Skeletal muscle satellite cell (primary cell): Measurements from ENCODE around the gene PROX2. TPM values are rescaled to one million over a fixed set of nuclear protein-coding genes. Genes with fewer than 3 reads are reported as not detected.

Source experiments
- H3K27me3 ChIP-seq: 2 replicates; pipeline ENCODE4 v1.7.0; 2013; ENCODE audit warnings: low read length; ENCODE audit not compliant: control insufficient read depth, insufficient read depth
- H3K36me3 ChIP-seq: 2 replicates; pipeline ENCODE4 v1.7.0; 2013; ENCODE audit warnings: mild to moderate bottlenecking, control low read depth, low read length; ENCODE audit not compliant: insufficient read depth
- H3K4me1 ChIP-seq: 2 replicates; pipeline ENCODE4 v1.7.0; 2013; ENCODE audit warnings: low read length; ENCODE audit not compliant: control insufficient read depth, insufficient read depth
- H3K4me2 ChIP-seq: 2 replicates; pipeline ENCODE4 v1.7.0; 2013; ENCODE audit warnings: mild to moderate bottlenecking, low read length
- H3K4me3 ChIP-seq: 2 replicates; pipeline ENCODE4 v1.7.0; 2013; ENCODE audit warnings: low read length
- H3K9ac ChIP-seq: 2 replicates; pipeline ENCODE4 v1.7.0; 2013; ENCODE audit warnings: mild to moderate bottlenecking, low read depth, low read length, moderate library complexity
- H3K9me3 ChIP-seq: replicated peaks from 2 replicates; pipeline ENCODE4 v1.7.0; 2013; ENCODE audit warnings: mild to moderate bottlenecking, control low read depth, low read length
- total RNA-seq: library from RNA; depleted of rRNA; stranded (reverse); fragments of >200 nt; gene quantifications from 2 replicates; pipeline ENCODE4 v1.2.3, GENCODE V29; 2012; rRNA removed

PROX2 gene
- not detected in 2 replicates for total RNA-seq

- Histone ChIP-seq H3K27me3 (peaks cover 11% of the 10 kb centered on the region), H3K9ac (no peak within 1 kb of the TSS), H3K4me2 (no peak within 1 kb of the TSS), H3K36me3 (no peaks in the 10 kb centered on the region), H3K4me3 (no peak within 1 kb of the TSS), H3K4me1 (peaks cover 4% of the 10 kb centered on the region), H3K9me3 (no peaks in the 10 kb centered on the region)
Observed at GRCh38 chr14:74875941-74876913, at the start of gene PROX2. Gene PROX2, minus strand, starts transcription at chr14:74876145. Its CDS starts 12,311 bp downstream, at chr14:74863834.

- H3K27me3 ChIP-seq = peaks cover 6% of the 10 kb centered on the region
- no peak overlapping the region for H3K4me2 ChIP-seq
- no peaks in the 10 kb centered on the region for H3K36me3 ChIP-seq
- H3K4me1 ChIP-seq = peaks cover 19% of the 10 kb centered on the region
- H3K9ac ChIP-seq = no peak overlapping the region
- H3K9me3 ChIP-seq = no peaks in the 10 kb centered on the region
- H3K4me3 ChIP-seq = no peak overlapping the region
Observed at GRCh38 chr14:74924061-74924460, 48.1 kb upstream of the PROX2 start.

- Histone ChIP-seq H3K9ac (peak within 1 kb of the TSS; percentile 61), H3K36me3 (no peaks in the 10 kb centered on the region), H3K4me3 (peak within 1 kb of the TSS; percentile 78), H3K27me3 (peaks cover 6% of the 10 kb centered on the region), H3K4me1 (peaks cover 19% of the 10 kb centered on the region), H3K9me3 (no peaks in the 10 kb centered on the region), H3K4me2 (peak within 1 kb of the TSS; percentile 89)
Observed at GRCh38 chr14:74922752-74923401, 46.9 kb upstream of the PROX2 start, which contains the start of gene RPS6KL1. Gene RPS6KL1, minus strand, starts transcription at chr14:74923260. Its CDS starts 1,719 bp downstream, at chr14:74921541.

GRCh38 chr14:74921987-74922751 is 46.2 kb upstream of the PROX2 start:
- Histone ChIP-seq H3K36me3 (no peaks in the 10 kb centered on the region), H3K4me1 (peaks cover 24% of the 10 kb centered on the region), H3K9me3 (no peaks in the 10 kb centered on the region), H3K9ac (peak overlapping the region; percentile 61), H3K4me2 (peak overlapping the region; percentile 89), H3K4me3 (peak overlapping the region; percentile 78), H3K27me3 (no peaks in the 10 kb centered on the region)

GRCh38 chr14:74921053-74921620 is 45.2 kb upstream of the PROX2 start:
- no peak overlapping the region for H3K4me3 ChIP-seq
- no peaks in the 10 kb centered on the region for H3K36me3 ChIP-seq
- no peaks in the 10 kb centered on the region for H3K27me3 ChIP-seq
- no peaks in the 10 kb centered on the region for H3K9me3 ChIP-seq
- no peak overlapping the region for H3K9ac ChIP-seq
- peaks cover 24% of the 10 kb centered on the region for H3K4me1 ChIP-seq
- no peak overlapping the region for H3K4me2 ChIP-seq

GRCh38 chr14:74920281-74920680 is 44.3 kb upstream of the PROX2 start:
- Histone ChIP-seq H3K4me3 (no peak overlapping the region), H3K27me3 (no peaks in the 10 kb centered on the region), H3K4me2 (no peak overlapping the region), H3K9ac (no peak overlapping the region), H3K9me3 (no peaks in the 10 kb centered on the region), H3K36me3 (no peaks in the 10 kb centered on the region), H3K4me1 (peaks cover 24% of the 10 kb centered on the region)

- H3K4me3 ChIP-seq = no peak overlapping the region
- H3K9me3 ChIP-seq = no peaks in the 10 kb centered on the region
- no peak overlapping the region for H3K4me2 ChIP-seq
- H3K9ac ChIP-seq = no peak overlapping the region
- H3K4me1 ChIP-seq = peaks cover 24% of the 10 kb centered on the region
- H3K27me3 ChIP-seq = no peaks in the 10 kb centered on the region
- no peaks in the 10 kb centered on the region for H3K36me3 ChIP-seq
Observed at GRCh38 chr14:74919421-74920165, 43.6 kb upstream of the PROX2 start.

GRCh38 chr14:74918380-74918779 is 42.4 kb upstream of the PROX2 start:
- H3K36me3 ChIP-seq = no peaks in the 10 kb centered on the region
- no peak overlapping the region for H3K4me2 ChIP-seq
- H3K9ac ChIP-seq = no peak overlapping the region
- H3K4me3 ChIP-seq = no peak overlapping the region
- no peaks in the 10 kb centered on the region for H3K27me3 ChIP-seq
- H3K4me1 ChIP-seq = peaks cover 27% of the 10 kb centered on the region
- H3K9me3 ChIP-seq = no peaks in the 10 kb centered on the region

GRCh38 chr14:74917646-74918081 is 41.7 kb upstream of the PROX2 start:
- Histone ChIP-seq H3K36me3 (no peaks in the 10 kb centered on the region), H3K4me2 (no peak overlapping the region), H3K9me3 (no peaks in the 10 kb centered on the region), H3K4me3 (no peak overlapping the region), H3K4me1 (peaks cover 24% of the 10 kb centered on the region), H3K27me3 (no peaks in the 10 kb centered on the region), H3K9ac (no peak overlapping the region)

GRCh38 chr14:74917178-74917543 is 41.2 kb upstream of the PROX2 start:
- Histone ChIP-seq H3K36me3 (no peaks in the 10 kb centered on the region), H3K4me3 (no peak overlapping the region), H3K4me1 (peaks cover 20% of the 10 kb centered on the region), H3K27me3 (no peaks in the 10 kb centered on the region), H3K9ac (no peak overlapping the region), H3K4me2 (no peak overlapping the region), H3K9me3 (no peaks in the 10 kb centered on the region)
